Adipocyte (in vitro differentiated cells): ENCODE results near the gene E2F1.

Experiments used
- DNase-seq: peaks from one replicate; pipeline ENCODE4 v3.0.0-alpha.2; 2015; ENCODE audit warnings: low read depth
- H3K27me3 ChIP-seq: replicated peaks from 2 replicates; pipeline ENCODE4 v1.7.0; 2013; ENCODE audit warnings: mild to moderate bottlenecking, low read length, moderate library complexity; ENCODE audit not compliant: control insufficient read depth, insufficient read depth
- H3K36me3 ChIP-seq: 2 replicates; pipeline ENCODE4 v1.7.0; 2013; ENCODE audit warnings: low read length, mild to moderate bottlenecking, moderate library complexity; ENCODE audit not compliant: control insufficient read depth, insufficient read depth, severe bottlenecking
- H3K4me1 ChIP-seq: 2 replicates; pipeline ENCODE4 v1.7.0; 2013; ENCODE audit warnings: mild to moderate bottlenecking, low read length, moderate library complexity; ENCODE audit not compliant: control insufficient read depth, insufficient read depth
- H3K4me3 ChIP-seq: 2 replicates; pipeline ENCODE4 v1.7.0; 2013; ENCODE audit warnings: mild to moderate bottlenecking, low read length, moderate library complexity
- H3K9ac ChIP-seq: 2 replicates; pipeline ENCODE4 v1.7.0; 2013; ENCODE audit warnings: mild to moderate bottlenecking, low read length, moderate library complexity
- H3K9me3 ChIP-seq: 2 replicates; pipeline ENCODE4 v1.7.0; 2013; ENCODE audit warnings: mild to moderate bottlenecking, low read length, moderate library complexity; ENCODE audit not compliant: control insufficient read depth

Gene E2F1

DNA sequence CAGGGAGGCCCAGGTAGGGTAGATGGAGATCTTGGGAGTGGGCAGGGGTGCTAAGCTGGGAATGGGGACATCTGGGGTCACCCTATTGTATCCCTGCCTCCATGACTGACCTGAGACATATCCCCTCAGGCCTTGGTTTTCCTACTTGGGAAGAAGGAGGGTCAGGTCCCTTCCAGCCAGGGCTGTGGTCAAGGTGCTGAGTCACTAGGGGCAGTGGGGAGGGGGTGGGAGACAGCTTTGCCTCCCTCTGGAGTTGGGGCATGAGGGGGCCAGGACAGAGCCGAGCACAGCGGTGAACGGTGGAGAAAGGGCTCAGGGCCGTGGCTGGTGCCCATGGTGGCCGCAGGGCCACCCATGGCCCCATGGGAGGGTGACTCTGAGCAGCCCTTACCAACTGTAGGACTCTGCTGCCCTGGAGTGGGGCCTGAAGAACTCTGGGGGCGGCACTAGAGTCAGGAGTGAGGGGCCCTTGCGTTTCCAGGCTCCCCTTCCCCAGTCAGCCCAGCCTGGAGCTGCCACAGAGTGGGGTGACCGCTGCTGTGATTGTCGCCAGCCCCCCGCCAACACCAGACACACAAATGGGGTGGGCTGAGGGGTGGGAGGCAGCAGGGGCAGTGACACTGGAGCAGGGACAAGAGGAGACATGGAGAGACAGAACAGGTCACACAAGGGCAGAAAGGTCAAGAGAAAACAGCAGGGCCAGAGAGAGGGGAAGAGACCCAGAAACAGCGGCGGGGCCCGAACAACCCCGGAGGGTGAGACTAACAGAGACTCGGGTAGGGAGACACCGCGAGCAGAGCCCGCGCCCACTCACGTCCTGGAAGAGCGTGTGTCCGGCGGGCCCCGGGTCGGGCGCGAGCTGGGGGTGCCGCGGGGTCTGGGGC, 12.5 kb downstream of the E2F1 start:
- Histone ChIP-seq H3K27me3 (no peaks in the 10 kb centered on the region), H3K36me3 (peaks cover 26% of the 10 kb centered on the region), H3K9me3 (no peaks in the 10 kb centered on the region), H3K4me3 (peak overlapping the region; percentile 89), H3K4me1 (peaks cover 58% of the 10 kb centered on the region), H3K9ac (peak overlapping the region; percentile 93)
- no peak for DNase-seq

DNA sequence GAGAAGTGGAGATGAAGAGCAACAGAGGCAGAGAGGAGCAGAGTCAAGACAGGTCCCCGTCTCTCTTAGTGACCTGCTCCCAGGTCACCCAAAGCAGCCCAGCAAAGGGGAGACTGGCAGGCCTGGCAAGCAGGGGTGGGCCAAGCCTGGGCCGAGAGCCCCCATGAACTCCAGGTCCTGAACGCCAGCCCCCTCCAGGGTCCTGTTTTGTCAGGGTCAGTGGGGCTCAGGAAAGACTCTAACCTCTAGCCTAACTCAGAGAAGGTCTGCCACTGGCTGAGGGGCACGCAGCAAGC, 13.1 kb downstream of the E2F1 start:
- DNase-seq, result no peak
- peaks cover 30% of the 10 kb centered on the region for H3K36me3 ChIP-seq
- H3K9me3 ChIP-seq, result no peaks in the 10 kb centered on the region
- peaks cover 58% of the 10 kb centered on the region for H3K4me1 ChIP-seq
- peak overlapping the region; percentile 93 for H3K9ac ChIP-seq
- no peaks in the 10 kb centered on the region for H3K27me3 ChIP-seq
- H3K4me3 ChIP-seq, result peak overlapping the region; percentile 89

DNA sequence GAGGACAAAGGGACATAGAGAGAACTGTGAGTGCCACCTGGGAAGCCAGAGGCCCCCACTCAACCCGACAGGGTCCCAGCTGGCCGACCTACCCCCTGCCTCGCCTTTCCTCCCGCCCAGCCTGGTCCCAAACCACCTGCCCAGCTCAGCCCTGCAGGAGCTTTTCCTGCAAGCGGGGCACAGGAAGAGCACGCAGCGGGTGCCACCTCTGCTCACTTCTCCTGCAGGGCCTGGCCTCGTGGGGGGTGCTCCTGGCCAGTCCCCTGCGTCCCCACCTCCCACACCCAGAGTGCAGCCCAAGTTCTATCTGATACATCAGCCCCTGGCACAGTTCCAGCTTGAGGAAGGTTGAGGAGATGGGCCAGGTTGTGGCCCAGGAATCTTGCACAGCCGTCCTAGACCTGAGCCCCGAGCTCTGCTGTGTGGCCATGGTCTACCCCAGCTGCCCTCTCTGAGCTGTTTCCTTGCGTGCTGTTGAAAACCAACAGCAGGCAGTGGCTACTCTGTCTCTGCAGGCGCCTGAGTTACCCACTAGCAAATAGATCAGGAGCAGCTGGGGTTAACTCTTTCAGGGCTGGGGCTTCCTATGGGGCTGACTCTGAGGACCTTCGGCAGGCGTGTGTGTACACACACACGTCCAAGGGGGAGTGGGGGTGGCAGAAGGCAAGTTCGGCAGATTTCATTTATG, 13.6 kb downstream of the E2F1 start:
- H3K4me1 ChIP-seq, result peaks cover 58% of the 10 kb centered on the region
- peak overlapping the region; percentile 93 for H3K9ac ChIP-seq
- peaks cover 30% of the 10 kb centered on the region for H3K36me3 ChIP-seq
- H3K27me3 ChIP-seq, result no peaks in the 10 kb centered on the region
- H3K9me3 ChIP-seq, result no peaks in the 10 kb centered on the region
- peak overlapping the region; percentile 89 for H3K4me3 ChIP-seq
- DNase-seq, result no peak

DNA sequence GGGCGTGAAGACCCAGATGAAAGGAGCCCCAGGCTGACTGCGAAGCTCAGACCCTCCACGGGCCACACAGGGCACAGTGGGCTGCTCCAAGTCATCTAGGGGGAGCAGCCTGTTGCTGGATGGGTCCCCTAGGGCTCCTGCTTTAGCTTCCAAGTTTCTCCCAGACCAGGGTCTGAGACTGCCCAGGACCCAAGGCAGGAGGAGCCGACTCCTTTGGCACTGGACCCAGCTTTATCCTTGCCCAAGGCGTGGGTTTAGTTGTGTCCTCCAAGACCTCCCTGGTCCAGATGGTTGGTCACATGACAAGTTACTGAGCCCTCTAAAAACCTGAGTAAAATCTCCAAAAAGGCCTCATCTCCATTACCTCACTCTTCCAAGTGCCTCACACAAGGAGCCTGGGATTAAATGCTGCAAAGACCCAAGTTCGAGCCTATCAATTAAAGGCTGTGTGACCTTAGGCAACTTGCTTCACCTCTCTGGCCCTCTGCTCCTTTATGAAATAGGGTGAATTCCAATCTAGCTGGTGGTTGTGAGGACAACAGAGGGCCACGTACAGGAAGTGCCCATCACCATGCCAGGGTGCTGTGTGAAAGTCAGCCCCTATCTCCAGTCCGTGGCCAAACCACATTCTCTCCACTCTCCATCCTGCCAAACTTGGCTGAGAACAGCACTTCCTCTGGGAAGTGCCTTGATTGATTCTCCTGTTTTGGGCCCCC, 14.5 kb downstream of the E2F1 start:
- H3K36me3 ChIP-seq, result peaks cover 30% of the 10 kb centered on the region

GRCh38 chr20:33670715-33671499, 15.3 kb downstream of the E2F1 start:
- Histone ChIP-seq H3K4me1 (peaks cover 55% of the 10 kb centered on the region), H3K4me3 (no peak overlapping the region), H3K27me3 (no peaks in the 10 kb centered on the region), H3K36me3 (peaks cover 30% of the 10 kb centered on the region), H3K9ac (no peak overlapping the region), H3K9me3 (no peaks in the 10 kb centered on the region)
- no peak for DNase-seq

More for the DNA sequence above, 14.5 kb downstream of the E2F1 start:
- H3K9ac ChIP-seq, result peak overlapping the region; percentile 93
- DNase-seq, result no peak
- H3K27me3 ChIP-seq, result no peaks in the 10 kb centered on the region
- no peaks in the 10 kb centered on the region for H3K9me3 ChIP-seq
- H3K4me3 ChIP-seq, result peak overlapping the region; percentile 89
- peaks cover 57% of the 10 kb centered on the region for H3K4me1 ChIP-seq

DNA sequence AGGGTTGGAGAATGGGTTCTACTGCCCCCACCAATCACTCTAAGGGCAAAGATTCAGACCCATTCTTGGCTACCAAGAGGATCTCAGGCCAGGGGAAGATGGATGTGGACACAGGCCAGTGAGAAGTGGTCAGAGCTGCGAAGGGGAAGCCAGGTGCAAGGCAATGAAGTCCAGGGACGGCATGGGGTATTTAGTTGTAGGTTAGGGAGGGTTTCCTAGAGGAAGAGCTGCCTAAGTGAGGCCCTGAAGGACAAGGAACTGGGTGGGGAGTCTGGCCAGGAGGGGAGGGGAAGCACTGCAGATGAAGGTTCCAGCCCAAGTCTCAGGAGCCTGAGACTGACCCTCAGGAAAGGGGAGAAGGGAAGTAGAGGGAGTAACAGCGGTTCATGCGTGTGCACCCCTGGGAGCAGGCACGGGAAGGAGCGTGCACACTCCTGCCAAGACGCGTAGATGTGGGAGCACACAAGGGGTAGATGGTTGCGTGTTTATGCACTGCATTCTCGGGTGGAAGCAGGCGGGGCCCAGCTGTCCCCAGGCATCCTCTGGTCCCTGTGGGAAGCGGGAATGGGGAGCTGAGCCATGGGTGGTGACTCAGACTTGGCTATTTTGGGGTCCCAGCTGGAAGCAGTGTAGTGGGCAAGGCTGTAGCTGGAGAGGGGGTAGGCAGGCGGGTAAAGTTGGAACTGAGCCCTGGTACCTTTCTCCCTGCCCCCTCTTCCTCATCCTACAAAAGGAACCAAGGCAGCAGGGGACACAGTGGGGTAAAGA, 16.1 kb downstream of the E2F1 start:
- no peak for DNase-seq
- no peak overlapping the region for H3K9ac ChIP-seq
- H3K27me3 ChIP-seq, result no peaks in the 10 kb centered on the region
- H3K36me3 ChIP-seq, result peaks cover 30% of the 10 kb centered on the region
- H3K4me3 ChIP-seq, result no peak overlapping the region
- peaks cover 46% of the 10 kb centered on the region for H3K4me1 ChIP-seq
- H3K9me3 ChIP-seq, result no peaks in the 10 kb centered on the region

DNA sequence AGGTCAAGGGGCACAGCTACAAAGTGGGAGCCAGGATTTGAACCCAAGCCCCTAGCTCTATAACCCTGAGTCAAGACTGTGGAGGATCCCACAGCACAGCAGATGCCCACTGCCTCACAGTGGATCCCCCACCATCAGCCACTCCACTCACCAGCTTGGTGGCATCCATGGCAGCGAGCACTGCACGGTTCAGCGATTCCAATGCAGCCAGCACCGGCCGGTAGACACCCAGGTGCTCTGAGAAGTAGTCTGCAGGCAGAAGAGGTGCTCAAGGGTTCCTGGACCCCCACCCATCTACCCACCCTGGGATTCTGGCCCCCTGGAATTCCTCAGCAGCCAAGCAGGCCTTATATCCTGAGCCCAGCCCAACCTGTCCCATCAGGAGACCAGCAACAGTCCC, 17.0 kb downstream of the E2F1 start:
- Histone ChIP-seq H3K9me3 (no peaks in the 10 kb centered on the region), H3K4me3 (no peak overlapping the region), H3K36me3 (peaks cover 30% of the 10 kb centered on the region), H3K27me3 (no peaks in the 10 kb centered on the region), H3K9ac (no peak overlapping the region), H3K4me1 (peaks cover 43% of the 10 kb centered on the region)
- no peak for DNase-seq

DNA sequence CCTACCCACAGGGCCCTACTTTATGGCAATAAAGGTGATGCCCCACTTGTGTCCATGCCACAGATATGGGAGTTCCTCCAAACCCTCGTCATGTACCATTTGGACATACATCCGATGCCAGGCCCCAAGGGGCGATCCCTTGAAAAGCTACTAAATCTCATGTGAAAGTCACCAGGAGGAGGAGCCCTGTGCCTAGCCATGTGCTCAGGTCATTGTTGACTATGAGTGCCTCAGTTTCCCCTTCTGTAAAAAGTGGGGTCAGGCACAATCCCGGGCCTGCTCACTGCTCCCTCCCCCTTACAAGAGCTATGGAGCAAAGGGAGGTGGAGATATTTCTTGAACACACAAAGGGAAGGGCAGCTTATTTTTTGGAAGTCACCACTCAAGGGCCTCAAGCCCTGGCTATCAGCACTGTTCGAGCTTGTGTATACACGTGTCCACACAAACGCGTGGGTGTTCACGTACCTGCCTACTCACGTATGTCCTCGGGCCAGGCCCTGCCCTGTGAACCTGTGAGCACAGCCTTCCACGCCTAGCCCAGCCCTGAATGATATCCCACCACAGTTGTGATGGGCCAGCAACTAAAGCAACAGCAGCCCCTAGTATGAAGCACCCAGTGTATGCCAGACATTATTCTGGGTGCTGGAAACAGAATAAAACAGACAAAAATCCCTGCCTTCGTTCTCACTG, 17.6 kb downstream of the E2F1 start:
- Histone ChIP-seq H3K4me3 (peak overlapping the region; percentile 65), H3K9me3 (no peaks in the 10 kb centered on the region), H3K4me1 (peaks cover 49% of the 10 kb centered on the region), H3K27me3 (no peaks in the 10 kb centered on the region), H3K9ac (peak overlapping the region; percentile 73), H3K36me3 (peaks cover 30% of the 10 kb centered on the region)
- DNase-seq, result no peak

DNA sequence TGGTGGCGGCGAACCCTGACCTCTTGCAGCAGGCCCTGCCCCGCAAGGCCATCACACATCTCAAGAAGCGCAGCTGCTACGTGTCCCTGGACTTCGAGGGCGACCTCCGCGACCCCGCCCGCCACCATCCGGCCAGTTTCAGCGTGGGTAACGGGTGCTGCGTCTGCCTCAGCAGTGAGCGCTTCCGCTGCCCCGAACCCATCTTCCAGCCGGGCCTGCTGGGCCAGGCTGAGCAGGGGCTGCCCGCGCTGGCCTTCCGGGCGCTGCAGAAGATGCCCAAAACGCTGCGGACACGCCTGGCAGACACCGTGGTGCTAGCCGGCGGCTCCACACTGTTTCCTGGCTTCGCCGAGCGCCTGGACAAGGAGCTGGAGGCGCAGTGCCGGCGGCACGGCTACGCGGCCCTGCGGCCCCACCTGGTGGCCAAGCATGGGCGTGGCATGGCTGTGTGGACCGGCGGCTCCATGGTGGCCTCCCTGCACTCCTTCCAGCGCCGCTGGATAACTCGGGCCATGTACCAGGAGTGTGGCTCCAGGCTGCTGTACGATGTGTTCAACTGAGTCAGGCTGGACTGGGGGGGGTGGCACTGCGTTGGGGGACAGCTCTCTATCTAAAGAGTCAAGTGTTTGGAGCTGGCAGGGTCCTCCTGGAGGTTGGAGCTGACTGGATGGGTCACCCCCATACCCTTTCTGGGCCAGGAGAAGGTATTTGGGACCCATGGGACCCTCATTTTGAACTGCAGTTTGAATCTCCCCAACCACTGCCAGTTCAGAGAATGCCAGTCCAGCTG, 18.3 kb downstream of the E2F1 start:
- Histone ChIP-seq H3K36me3 (peaks cover 30% of the 10 kb centered on the region), H3K4me1 (peaks cover 45% of the 10 kb centered on the region), H3K4me3 (peak overlapping the region; percentile 65), H3K9ac (peak overlapping the region; percentile 73), H3K27me3 (no peaks in the 10 kb centered on the region), H3K9me3 (no peaks in the 10 kb centered on the region)
- DNase-seq, result peak; percentile 92
